Activated T-cell treated with anti-CD3 and anti-CD28 coated beads, Interleukin-2, amount 50 U/mL, for 24 hours (primary cell): ENCODE measurements around the gene TMPRSS6.
"Not testable (repeated sequence)": the region's sequence is repeated elsewhere in the genome, so short reads cannot be mapped to it uniquely, and the experiment has no call there.

Experiments used
- DNase-seq: peaks from one replicate; pipeline ENCODE4 v3.0.0-alpha.2; 2020
- H3K27ac Mint-ChIP-seq: 2 replicates; pipeline ENCODE4 v1.8.0; 2020; ENCODE audit warnings: mild to moderate bottlenecking, mixed read lengths
- H3K27me3 Mint-ChIP-seq: 2 replicates; pipeline ENCODE4 v1.8.0; 2020; ENCODE audit warnings: mixed read lengths
- H3K36me3 Mint-ChIP-seq: 2 replicates; pipeline ENCODE4 v1.8.0; 2020; ENCODE audit warnings: low read depth, mixed read lengths
- H3K4me1 Mint-ChIP-seq: 2 replicates; pipeline ENCODE4 v1.8.0; 2020; ENCODE audit warnings: low read depth, mixed read lengths
- H3K4me3 Mint-ChIP-seq: 2 replicates; pipeline ENCODE4 v1.8.0; 2020; ENCODE audit warnings: mild to moderate bottlenecking, moderate library complexity, mixed read lengths
- H3K9me3 Mint-ChIP-seq: 2 replicates; pipeline ENCODE4 v1.8.0; 2020; ENCODE audit warnings: mixed read lengths

Gene TMPRSS6

GRCh38 chr22:37079158-37079557, 30.4 kb downstream of the TMPRSS6 start:
- Mint-ChIP-seq H3K4me1 (peaks cover 66% of the 10 kb centered on the region), H3K4me3 (peak overlapping the region; percentile 60), H3K36me3 (peaks cover 2% of the 10 kb centered on the region), H3K27me3 (peaks cover 12% of the 10 kb centered on the region), H3K27ac (peak overlapping the region; percentile 99), H3K9me3 (no peaks in the 10 kb centered on the region)
- DNase-seq: peak; percentile 61

GRCh38 chr22:37077802-37078448, 31.6 kb downstream of the TMPRSS6 start:
- Mint-ChIP-seq H3K9me3 (no peaks in the 10 kb centered on the region), H3K36me3 (no peaks in the 10 kb centered on the region), H3K27me3 (peaks cover 12% of the 10 kb centered on the region), H3K27ac (peak overlapping the region; percentile 99), H3K4me3 (peak overlapping the region; percentile 18), H3K4me1 (peaks cover 55% of the 10 kb centered on the region)
- DNase-seq: peak; percentile 94

GRCh38 chr22:37075822-37076433, 33.6 kb downstream of the TMPRSS6 start:
- peaks cover 36% of the 10 kb centered on the region for H3K4me1 Mint-ChIP-seq
- peaks cover 12% of the 10 kb centered on the region for H3K27me3 Mint-ChIP-seq
- H3K4me3 Mint-ChIP-seq: no peak overlapping the region
- no peaks in the 10 kb centered on the region for H3K36me3 Mint-ChIP-seq
- DNase-seq: no peak
- H3K9me3 Mint-ChIP-seq: no peaks in the 10 kb centered on the region
- no peak overlapping the region for H3K27ac Mint-ChIP-seq

- Mint-ChIP-seq H3K27me3 (peaks cover 20% of the 10 kb centered on the region), H3K36me3 (no peaks in the 10 kb centered on the region), H3K27ac (no peak overlapping the region), H3K4me1 (peaks cover 27% of the 10 kb centered on the region), H3K4me3 (no peak overlapping the region), H3K9me3 (no peaks in the 10 kb centered on the region)
- DNase-seq: no peak
These were observed 34.5 kb downstream of the TMPRSS6 start for GRCh38 chr22:37075046-37075445.

- no peak overlapping the region for H3K4me3 Mint-ChIP-seq
- H3K27me3 Mint-ChIP-seq: peaks cover 25% of the 10 kb centered on the region
- no peak for DNase-seq
- H3K4me1 Mint-ChIP-seq: peaks cover 22% of the 10 kb centered on the region
- no peaks in the 10 kb centered on the region for H3K9me3 Mint-ChIP-seq
- H3K36me3 Mint-ChIP-seq: no peaks in the 10 kb centered on the region
- no peak overlapping the region for H3K27ac Mint-ChIP-seq
These were observed 35.0 kb downstream of the TMPRSS6 start for GRCh38 chr22:37074537-37074936.

GRCh38 chr22:37072673-37073072, 36.8 kb downstream of the TMPRSS6 start:
- Mint-ChIP-seq H3K27ac (no peak overlapping the region), H3K4me1 (peaks cover 4% of the 10 kb centered on the region), H3K27me3 (peaks cover 38% of the 10 kb centered on the region), H3K4me3 (no peak overlapping the region), H3K36me3 (no peaks in the 10 kb centered on the region), H3K9me3 (no peaks in the 10 kb centered on the region)
- no peak for DNase-seq

GRCh38 chr22:37071850-37072592, 37.5 kb downstream of the TMPRSS6 start:
- not testable (repeated sequence) for H3K9me3 Mint-ChIP-seq, H3K4me1 Mint-ChIP-seq, H3K36me3 Mint-ChIP-seq, H3K4me3 Mint-ChIP-seq, DNase-seq, H3K27ac Mint-ChIP-seq
- H3K27me3 Mint-ChIP-seq: peaks cover 41% of the 10 kb centered on the region

- no peaks in the 10 kb centered on the region for H3K36me3 Mint-ChIP-seq
- DNase-seq: no peak
These were observed 38.8 kb downstream of the TMPRSS6 start for GRCh38 chr22:37070744-37071143.

GRCh38 chr22:37070334-37070733, 39.2 kb downstream of the TMPRSS6 start:
- Mint-ChIP-seq H3K4me3 (no peak overlapping the region), H3K9me3 (no peaks in the 10 kb centered on the region), H3K27ac (no peak overlapping the region), H3K27me3 (peaks cover 38% of the 10 kb centered on the region), H3K4me1 (no peaks in the 10 kb centered on the region), H3K36me3 (no peaks in the 10 kb centered on the region)
- DNase-seq: no peak

More at GRCh38 chr22:37070744-37071143, 38.8 kb downstream of the TMPRSS6 start:
- Mint-ChIP-seq H3K27me3 (peaks cover 39% of the 10 kb centered on the region), H3K4me3 (no peak overlapping the region), H3K27ac (no peak overlapping the region), H3K9me3 (no peaks in the 10 kb centered on the region), H3K4me1 (no peaks in the 10 kb centered on the region)

- H3K4me3 Mint-ChIP-seq: no peak overlapping the region
- no peak overlapping the region for H3K27ac Mint-ChIP-seq
- DNase-seq: no peak
- H3K9me3 Mint-ChIP-seq: no peaks in the 10 kb centered on the region
- H3K36me3 Mint-ChIP-seq: peaks cover 1% of the 10 kb centered on the region
- H3K27me3 Mint-ChIP-seq: peaks cover 32% of the 10 kb centered on the region
- no peaks in the 10 kb centered on the region for H3K4me1 Mint-ChIP-seq
These were observed 39.8 kb downstream of the TMPRSS6 start for GRCh38 chr22:37069719-37070118.

GRCh38 chr22:37069319-37069718, 40.2 kb downstream of the TMPRSS6 start:
- Mint-ChIP-seq H3K4me3 (no peak overlapping the region), H3K9me3 (no peaks in the 10 kb centered on the region), H3K36me3 (peaks cover 5% of the 10 kb centered on the region), H3K4me1 (no peaks in the 10 kb centered on the region), H3K27ac (no peak overlapping the region), H3K27me3 (peaks cover 30% of the 10 kb centered on the region)
- no peak for DNase-seq

GRCh38 chr22:37068859-37069258, 40.7 kb downstream of the TMPRSS6 start:
- Mint-ChIP-seq H3K27me3 (peaks cover 30% of the 10 kb centered on the region), H3K9me3 (no peaks in the 10 kb centered on the region), H3K27ac (no peak overlapping the region), H3K36me3 (peaks cover 10% of the 10 kb centered on the region), H3K4me3 (no peak overlapping the region), H3K4me1 (no peaks in the 10 kb centered on the region)
- DNase-seq: no peak

- Mint-ChIP-seq H3K9me3 (no peaks in the 10 kb centered on the region), H3K4me1 (peaks cover 6% of the 10 kb centered on the region), H3K4me3 (no peak overlapping the region), H3K27me3 (peaks cover 30% of the 10 kb centered on the region), H3K27ac (no peak overlapping the region), H3K36me3 (peaks cover 18% of the 10 kb centered on the region)
- DNase-seq: no peak
These were observed 42.1 kb downstream of the TMPRSS6 start for GRCh38 chr22:37067428-37067827.

GRCh38 chr22:37065961-37066360, 43.6 kb downstream of the TMPRSS6 start:
- Mint-ChIP-seq H3K4me1 (peaks cover 18% of the 10 kb centered on the region), H3K36me3 (peaks cover 25% of the 10 kb centered on the region), H3K27ac (no peak overlapping the region), H3K4me3 (no peak overlapping the region), H3K9me3 (no peaks in the 10 kb centered on the region), H3K27me3 (peaks cover 30% of the 10 kb centered on the region)
- DNase-seq: no peak

GRCh38 chr22:37065180-37065579, 44.3 kb downstream of the TMPRSS6 start:
- no peak overlapping the region for H3K4me3 Mint-ChIP-seq
- peaks cover 31% of the 10 kb centered on the region for H3K36me3 Mint-ChIP-seq
- H3K4me1 Mint-ChIP-seq: peaks cover 26% of the 10 kb centered on the region
- peaks cover 23% of the 10 kb centered on the region for H3K27me3 Mint-ChIP-seq
- no peak for DNase-seq
- no peak overlapping the region for H3K27ac Mint-ChIP-seq
- H3K9me3 Mint-ChIP-seq: no peaks in the 10 kb centered on the region
